Measurements from ENCODE around the gene RGS2.

Gene RGS2, protein sequence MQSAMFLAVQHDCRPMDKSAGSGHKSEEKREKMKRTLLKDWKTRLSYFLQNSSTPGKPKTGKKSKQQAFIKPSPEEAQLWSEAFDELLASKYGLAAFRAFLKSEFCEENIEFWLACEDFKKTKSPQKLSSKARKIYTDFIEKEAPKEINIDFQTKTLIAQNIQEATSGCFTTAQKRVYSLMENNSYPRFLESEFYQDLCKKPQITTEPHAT

DNA sequence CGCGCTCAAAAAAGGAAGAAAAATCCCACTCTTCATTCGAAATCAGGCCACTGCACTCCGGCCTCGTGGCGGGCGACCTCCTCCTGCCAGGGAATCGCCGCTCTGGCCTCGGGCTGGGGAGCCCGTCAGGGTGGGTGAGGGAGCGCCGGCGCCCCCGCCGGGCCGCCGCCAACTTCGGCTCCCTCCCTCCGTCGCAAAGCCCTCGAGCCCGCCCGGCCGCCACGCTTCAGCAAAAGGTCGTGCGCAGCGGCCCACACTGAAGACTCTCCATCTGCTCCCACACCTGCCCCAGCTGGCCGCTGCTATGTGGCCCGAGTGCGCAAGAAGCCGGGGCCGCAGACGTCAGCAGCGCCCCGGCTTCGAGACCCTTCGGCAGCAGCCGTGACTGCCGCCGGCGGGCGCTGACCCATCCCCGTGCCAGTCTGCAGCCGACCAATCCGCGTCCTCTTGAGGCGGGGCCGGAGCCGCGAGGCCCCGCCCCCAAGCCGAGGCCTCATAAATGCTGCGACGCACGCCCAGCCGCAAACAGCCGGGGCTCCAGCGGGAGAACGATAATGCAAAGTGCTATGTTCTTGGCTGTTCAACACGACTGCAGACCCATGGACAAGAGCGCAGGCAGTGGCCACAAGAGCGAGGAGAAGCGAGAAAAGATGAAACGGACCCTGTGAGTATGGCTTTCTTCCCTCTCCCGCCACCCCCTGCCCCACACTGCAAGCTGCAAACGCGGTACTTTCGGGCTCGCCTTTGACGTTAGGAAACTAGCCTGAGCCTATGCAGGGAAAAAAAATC is at the start of gene RGS2:
TSS of gene RGS2 (plus strand) at position 522 of the 789 bp plus-strand sequence. CDS start at position 555, 33 bp downstream.
- DNase-seq (ENCODE audit: low read depth): peak; percentile 97

DNA sequence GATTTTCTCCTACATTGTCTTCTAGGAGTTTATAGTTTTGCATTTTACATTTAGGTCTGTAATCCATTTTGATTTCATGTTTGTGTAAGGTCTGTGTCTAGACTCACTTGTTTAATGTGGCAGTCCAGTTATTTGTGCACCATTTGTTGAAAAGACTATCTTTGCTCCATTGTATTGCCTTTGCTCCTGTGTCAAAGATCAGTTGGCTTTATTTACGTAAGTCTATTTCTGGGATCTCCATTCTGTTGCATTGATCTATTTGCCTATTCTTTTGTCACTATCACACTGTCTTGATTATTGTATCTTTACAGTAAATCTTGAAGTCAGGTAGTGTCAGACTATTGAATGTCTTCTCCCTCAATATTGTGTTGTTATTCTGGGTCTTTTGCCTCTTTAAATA is 49.7 kb upstream of the RGS2 start:
- no peak for DNase-seq (ENCODE audit: low read depth)

GRCh38 chr1:192762265-192762664 is 46.6 kb upstream of the RGS2 start:
- no peak for DNase-seq (ENCODE audit: low read depth)

DNA sequence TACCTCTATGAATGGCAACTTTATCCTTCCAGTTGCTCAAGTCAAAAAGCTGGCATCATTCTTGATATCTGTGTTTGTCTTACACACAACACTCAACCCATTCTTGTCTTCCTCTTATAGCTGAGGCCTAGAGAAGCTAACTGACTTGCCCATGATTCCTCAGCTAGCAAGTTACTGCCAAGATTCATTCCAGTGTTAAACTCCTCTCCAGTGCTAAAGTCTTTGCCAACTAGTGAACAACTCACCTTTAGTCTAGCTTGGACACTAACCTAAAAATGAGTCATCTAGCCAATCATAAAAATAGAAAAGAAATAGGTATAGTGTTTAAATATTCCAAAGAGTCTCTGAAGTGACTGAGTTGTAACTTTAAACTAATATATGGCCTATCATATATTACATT is 45.6 kb upstream of the RGS2 start:
- peak; percentile 58 for DNase-seq (ENCODE audit: low read depth)

DNA sequence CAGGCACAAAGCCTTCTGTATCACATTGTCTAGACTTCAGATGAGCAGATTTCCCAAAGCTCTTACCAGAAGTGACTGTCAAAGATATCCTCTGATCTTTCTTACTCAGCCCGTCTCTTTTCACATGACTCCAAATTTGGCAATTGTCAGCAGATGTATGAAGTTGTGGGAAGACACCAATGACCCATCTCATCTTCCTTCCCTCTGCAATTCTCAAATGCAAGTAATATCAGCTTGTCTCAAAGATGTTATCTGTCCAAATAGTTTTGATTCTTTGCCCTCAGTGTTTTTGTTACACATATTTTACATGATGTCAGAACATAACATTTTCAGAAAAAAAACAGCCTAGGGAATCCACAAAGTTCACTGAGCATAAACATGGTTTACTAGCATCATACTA is 45.1 kb upstream of the RGS2 start:
- peak; percentile 98 for DNase-seq (ENCODE audit: low read depth)

DNA sequence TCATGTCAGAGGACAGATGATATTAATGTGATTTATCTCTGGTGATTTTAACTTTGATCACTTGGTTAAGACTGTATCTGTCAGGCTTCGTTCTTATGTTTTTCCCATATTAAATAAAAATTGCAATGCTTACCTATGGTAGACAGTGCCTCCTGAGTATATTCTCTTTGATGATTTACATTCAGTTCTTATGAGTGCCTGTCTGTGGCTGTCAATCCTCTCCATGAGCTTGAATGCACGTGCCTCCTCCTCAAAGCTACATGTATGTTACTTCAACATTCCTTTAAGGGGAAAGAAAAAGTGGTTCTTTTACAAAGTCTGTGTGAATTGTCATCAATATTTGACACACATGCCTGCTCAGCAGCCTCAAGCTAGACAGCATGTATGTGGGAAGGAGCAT is 44.2 kb upstream of the RGS2 start:
- DNase-seq (ENCODE audit: low read depth): no peak

DNA sequence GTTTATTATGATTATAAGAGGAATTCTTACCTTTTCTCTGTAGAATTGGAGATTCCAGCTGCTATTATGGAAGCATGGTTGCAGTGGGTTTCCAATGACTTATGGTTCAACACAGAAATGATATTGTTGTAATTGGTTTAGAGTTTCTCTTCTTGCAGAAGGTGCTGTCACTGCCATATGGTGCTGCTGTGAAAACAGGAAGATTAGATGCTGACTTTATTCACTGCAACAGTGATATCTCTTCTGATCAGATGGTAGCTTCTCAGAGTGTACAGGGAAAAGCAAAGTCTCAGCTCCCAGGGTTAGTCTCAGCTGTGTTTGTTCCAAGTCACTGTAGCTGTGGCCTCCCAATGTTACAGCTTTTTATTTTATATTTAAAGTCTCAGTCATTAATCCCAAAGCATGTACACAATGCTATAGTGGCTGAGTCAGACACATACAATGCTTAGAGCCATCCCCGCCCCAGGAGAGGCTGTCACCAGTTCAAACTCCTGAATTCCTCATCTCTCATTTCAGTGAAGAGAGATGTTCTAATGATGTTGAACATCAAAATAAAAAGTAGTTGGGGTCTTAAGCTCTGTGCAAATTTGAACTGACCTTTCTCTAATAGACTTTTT is 42.7 kb upstream of the RGS2 start:
- peak; percentile 86 for DNase-seq (ENCODE audit: low read depth)

DNA sequence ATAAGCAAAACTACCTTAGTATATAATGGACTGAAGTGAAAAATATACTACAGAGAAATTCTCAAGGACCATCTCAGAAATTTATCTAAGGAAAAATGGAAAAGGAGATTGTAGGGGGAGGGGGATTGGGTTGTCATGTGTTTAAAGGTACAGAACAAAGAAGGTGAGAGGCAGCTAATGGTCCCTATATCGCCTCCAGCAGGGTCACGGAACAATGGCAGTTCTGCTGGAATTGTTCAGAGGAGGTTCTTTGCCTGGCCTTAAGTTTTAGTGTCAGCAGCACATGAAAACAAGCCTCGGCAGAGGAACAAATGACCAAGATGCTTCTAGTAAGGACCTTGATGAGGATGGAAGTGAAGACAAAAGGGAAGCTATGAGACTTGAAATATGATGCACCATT is 42.0 kb upstream of the RGS2 start:
- DNase-seq (ENCODE audit: low read depth): no peak

GRCh38 chr1:192767798-192768197 is 41.0 kb upstream of the RGS2 start:
- DNase-seq (ENCODE audit: low read depth): no peak

DNA sequence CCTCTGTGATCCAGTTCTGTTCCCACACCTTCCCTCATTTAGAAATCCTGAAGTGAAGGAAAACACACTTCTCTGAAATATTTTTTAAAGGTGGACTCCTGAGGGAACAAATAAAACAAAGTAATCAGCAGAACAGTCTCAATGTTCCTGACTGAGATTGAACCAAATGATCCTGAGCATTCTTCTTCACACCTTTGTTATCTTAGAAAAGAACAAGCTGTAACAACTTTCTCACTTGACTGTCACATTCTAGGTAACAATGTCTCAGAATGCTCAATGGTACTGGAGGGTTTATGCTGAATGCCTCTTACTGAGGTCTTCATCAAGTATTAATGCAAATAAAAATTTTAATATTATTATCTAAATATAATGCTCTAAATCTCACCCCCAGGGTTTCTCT is 40.4 kb upstream of the RGS2 start:
- no peak for DNase-seq (ENCODE audit: low read depth)

GRCh38 chr1:192771341-192771740 is 37.5 kb upstream of the RGS2 start:
- no peak for DNase-seq (ENCODE audit: low read depth)

GRCh38 chr1:192775631-192776030 is 33.2 kb upstream of the RGS2 start:
- DNase-seq (ENCODE audit: low read depth): no peak

DNA sequence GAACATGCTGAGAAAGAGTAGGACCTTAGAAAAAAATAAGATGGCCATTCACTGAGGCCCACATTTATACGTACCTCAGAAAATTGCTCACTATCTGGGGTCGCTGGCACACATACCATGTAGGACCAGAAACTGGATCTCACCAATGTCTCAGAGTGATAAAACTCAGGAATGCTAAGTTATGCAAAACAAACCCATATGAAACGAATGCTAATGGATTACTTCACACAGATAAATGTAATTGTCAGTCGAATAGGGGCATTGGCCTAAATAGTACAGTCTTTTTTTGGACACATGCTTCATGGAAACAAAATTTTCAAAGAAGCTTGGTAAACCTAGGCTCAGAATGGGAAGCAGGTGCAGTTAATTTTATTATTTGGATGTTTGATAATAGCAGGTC is 32.6 kb upstream of the RGS2 start:
- no peak for DNase-seq (ENCODE audit: low read depth)

DNA sequence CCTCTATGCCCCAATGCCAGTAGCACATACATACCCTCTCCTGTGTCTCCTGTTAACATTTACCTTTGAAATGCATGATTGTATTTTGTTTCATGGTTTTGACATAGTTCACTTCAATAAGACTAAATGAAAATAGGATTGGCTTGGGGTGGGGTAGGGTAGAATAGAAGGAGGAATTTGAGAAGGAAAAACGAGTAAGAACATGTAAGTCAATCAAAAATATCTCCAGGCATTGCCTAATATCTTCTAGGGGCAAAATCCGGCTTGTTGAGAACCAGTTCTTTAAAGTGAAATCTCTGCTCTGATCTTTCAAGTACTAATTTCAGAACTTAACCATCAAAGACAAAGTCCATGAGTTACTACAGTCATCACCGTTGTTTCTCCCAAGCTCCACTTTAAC is 31.8 kb upstream of the RGS2 start:
- DNase-seq (ENCODE audit: low read depth): no peak

DNA sequence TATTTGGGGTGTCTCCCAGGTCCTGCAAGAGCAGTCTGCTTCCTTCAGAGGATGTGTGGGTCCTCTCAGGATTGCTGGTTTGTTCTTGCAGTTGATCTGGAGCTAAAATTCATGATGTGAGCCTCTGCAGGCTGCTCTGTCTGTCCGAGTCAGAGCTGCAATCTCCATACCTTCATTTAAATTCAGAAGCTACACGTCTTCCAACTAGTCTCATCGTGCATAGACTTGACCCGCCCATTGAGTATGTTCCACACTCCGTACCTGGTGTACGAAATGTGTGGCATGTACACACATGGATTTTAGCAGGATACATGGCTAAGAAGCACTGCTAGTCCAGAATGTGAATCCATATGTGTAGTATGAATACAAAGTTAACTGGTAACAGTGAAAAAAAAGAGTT is 25.0 kb upstream of the RGS2 start:
- DNase-seq (ENCODE audit: low read depth): no peak

GRCh38 chr1:192784397-192784796 is 24.4 kb upstream of the RGS2 start:
- DNase-seq (ENCODE audit: low read depth): no peak

- no peak for DNase-seq (ENCODE audit: low read depth)
These were observed 22.3 kb upstream of the RGS2 start for GRCh38 chr1:192786576-192786975.

GRCh38 chr1:192787914-192788585 is 20.8 kb upstream of the RGS2 start:
- peak; percentile 91 for DNase-seq (ENCODE audit: low read depth)

GRCh38 chr1:192789871-192790270 is 19.0 kb upstream of the RGS2 start:
- DNase-seq (ENCODE audit: low read depth): no peak

DNA sequence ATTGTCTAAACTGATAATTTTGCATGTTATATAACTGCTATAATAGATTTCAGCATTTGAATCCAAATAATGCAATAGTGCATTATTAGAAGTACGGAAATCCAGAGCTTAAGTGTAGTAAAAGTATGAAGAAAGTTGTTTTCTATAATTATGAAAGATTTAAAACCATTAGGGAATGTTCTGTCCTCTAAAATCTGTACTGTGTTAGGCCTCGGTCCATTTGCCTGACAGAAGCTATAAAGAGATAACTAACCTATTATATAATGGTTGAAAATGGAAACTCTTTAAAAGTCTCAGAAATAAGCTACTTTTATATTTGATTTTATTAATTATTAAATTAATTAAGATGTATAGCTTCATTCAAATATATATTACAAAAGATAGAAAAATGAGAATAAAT is 16.2 kb upstream of the RGS2 start:
- DNase-seq (ENCODE audit: low read depth): no peak

DNA sequence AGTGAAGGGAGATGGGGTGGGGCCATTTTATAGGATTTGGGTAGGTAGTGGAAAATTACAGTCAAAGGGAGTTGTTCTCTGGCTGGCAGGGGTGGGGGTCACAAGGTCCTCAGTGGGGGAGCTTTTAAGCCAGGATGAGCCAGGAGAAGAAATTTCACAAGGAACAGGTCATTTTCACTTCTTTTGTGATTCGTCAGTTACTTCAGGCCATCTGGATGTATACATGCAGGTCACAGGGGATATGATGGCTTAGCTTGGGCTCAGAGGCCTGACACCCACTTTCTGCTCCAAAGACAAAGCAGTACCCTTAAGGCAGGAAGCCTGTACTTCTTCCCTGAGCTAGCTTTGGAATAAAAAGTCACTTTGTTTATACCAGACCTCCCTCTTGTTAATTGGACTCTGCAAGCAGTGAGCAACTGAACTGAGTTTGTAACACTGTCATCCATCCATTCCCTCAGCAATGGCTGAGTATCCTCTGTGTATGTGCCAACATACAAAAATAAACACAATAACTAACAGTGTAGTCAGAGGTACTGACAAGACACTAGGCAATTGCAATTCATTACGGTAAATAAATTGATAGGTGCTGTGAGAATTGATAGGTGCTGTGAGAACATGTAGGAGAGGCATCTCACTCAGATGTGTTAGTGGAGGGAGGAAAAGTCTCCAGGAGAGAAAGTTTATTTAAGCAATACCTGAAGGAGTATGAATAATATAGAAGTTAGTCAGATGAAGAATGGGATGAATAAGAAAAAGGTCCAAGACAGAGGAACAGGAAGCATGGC is 14.7 kb upstream of the RGS2 start:
- DNase-seq (ENCODE audit: low read depth): no peak

DNA sequence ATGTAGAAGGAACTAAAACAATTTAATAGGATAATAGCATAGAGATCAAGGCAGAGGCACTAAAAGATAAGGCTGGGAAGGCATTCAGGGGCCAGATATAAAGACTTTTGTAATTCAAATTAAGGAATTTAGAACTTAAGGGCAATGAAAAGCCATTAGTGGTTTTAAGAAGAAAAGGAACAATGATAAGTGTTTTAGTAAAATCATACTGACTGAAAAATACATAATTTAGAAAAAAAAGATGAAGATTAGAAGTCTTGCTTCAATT is 14.1 kb upstream of the RGS2 start:
- no peak for DNase-seq (ENCODE audit: low read depth)
